Progenitor cell of endocrine pancreas (in vitro differentiated cells): ENCODE measurements around the gene GPR42. TPM values are rescaled to one million over a fixed set of nuclear protein-coding genes. Genes with fewer than 3 reads are reported as not detected.
A peak's percentile ranks its signal among the peaks of the same experiment; 100 is the strongest.

Source experiments
- DNase-seq: peaks from one replicate; pipeline ENCODE4 v3.0.0; 2021; ENCODE audit warnings: low spot score; ENCODE audit not compliant: unreplicated experiment
- H3K27ac Mint-ChIP-seq: 2 replicates; pipeline ENCODE4 v1.8.0; 2021; ENCODE audit warnings: mild to moderate bottlenecking, moderate library complexity, mixed read lengths
- H3K27me3 Mint-ChIP-seq: 2 replicates; pipeline ENCODE4 v1.8.0; 2021; ENCODE audit warnings: mixed read lengths
- H3K36me3 Mint-ChIP-seq: 2 replicates; pipeline ENCODE4 v1.8.0; 2022; ENCODE audit warnings: mixed read lengths; ENCODE audit not compliant: insufficient read depth
- H3K4me1 Mint-ChIP-seq: 2 replicates; pipeline ENCODE4 v1.8.0; 2021; ENCODE audit warnings: low read depth, mixed read lengths
- H3K4me3 Mint-ChIP-seq: 2 replicates; pipeline ENCODE4 v1.8.0; 2021; ENCODE audit warnings: low read depth, mild to moderate bottlenecking, moderate library complexity, mixed read lengths
- H3K9me3 Mint-ChIP-seq: 2 replicates; pipeline ENCODE4 v1.8.0; 2021; ENCODE audit warnings: low read depth, mixed read lengths
- total RNA-seq: library from RNA; stranded (reverse); gene quantifications from 2 replicates; pipeline ENCODE4 v1.2.1, GENCODE V29; 2021
- TF ChIP-seq, protein P1 (sequence below): fragments of 200-600 bp; sonication (generic); IDR thresholded peaks from one replicate; pipeline ENCODE4 v1.5.0; 2021; ENCODE audit warnings: antibody characterized with exemption, mild to moderate bottlenecking; ENCODE audit not compliant: unreplicated experiment

The GPR42 gene
- total RNA-seq, 1 donor from 2014 or later = not detected

DNA sequence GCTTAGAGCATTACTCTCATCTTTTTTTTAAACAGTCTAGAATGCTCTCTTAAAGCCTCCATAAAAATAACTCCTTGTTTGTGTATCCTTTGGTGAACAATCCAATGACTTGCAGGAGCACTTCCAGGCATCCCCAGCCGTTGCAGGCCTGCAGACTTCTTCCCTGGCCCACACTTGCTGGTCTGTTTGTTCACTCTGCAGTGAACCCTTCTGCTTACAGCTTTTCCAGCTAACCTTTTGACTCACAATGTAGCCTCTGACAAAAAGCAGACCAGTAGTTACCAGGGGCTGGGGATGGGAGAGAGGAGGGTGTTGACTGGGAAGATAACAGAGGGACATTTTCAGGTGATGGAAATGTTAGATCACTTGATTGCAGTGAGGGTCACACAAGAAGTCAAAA is 9.1 kb downstream of the GPR42 start:
- H3K4me1 Mint-ChIP-seq = peaks cover 14% of the 10 kb centered on the region
- H3K27me3 Mint-ChIP-seq = no peaks in the 10 kb centered on the region
- H3K27ac Mint-ChIP-seq = peak overlapping the region; percentile 67
- peaks cover 2% of the 10 kb centered on the region for H3K36me3 Mint-ChIP-seq
- no peak overlapping the region for H3K4me3 Mint-ChIP-seq
- TF ChIP-seq, protein P1, sequence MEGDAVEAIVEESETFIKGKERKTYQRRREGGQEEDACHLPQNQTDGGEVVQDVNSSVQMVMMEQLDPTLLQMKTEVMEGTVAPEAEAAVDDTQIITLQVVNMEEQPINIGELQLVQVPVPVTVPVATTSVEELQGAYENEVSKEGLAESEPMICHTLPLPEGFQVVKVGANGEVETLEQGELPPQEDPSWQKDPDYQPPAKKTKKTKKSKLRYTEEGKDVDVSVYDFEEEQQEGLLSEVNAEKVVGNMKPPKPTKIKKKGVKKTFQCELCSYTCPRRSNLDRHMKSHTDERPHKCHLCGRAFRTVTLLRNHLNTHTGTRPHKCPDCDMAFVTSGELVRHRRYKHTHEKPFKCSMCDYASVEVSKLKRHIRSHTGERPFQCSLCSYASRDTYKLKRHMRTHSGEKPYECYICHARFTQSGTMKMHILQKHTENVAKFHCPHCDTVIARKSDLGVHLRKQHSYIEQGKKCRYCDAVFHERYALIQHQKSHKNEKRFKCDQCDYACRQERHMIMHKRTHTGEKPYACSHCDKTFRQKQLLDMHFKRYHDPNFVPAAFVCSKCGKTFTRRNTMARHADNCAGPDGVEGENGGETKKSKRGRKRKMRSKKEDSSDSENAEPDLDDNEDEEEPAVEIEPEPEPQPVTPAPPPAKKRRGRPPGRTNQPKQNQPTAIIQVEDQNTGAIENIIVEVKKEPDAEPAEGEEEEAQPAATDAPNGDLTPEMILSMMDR = no peak
- DNase-seq = no peak
- H3K9me3 Mint-ChIP-seq = peaks cover 3% of the 10 kb centered on the region

DNA sequence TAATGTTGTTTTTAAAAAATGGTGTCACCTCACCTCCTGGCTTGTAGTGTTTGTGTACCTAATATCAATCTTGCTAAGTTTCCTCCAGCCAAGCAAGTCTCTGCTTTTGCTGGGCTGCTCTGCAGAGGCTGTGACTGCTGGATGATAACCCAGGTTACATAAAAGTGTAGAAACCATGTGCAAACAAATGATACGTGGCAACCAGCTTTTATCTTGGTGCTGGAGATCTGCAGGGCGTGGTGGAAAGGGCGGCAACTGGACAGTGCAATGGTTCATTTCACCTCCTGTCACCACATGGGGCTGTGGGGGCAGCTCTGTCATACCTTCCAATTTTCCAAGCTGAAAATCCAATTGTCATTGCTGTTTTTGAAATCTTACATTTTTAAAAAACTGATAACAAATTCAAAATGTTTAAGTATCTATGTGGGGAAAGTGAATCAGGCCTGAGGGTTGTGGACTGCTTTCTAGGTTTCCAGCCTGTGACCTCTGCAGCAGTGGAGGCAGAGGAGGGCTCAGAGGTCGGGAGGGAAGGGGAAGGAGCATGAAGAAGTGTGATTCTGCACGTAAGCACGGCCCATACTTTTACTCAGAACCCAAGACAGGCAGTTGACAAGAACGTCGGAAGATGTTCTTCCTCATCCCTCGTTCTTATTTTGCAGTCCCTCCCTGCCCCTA is 9.7 kb downstream of the GPR42 start:
- peaks cover 14% of the 10 kb centered on the region for H3K4me1 Mint-ChIP-seq
- DNase-seq = no peak

DNA sequence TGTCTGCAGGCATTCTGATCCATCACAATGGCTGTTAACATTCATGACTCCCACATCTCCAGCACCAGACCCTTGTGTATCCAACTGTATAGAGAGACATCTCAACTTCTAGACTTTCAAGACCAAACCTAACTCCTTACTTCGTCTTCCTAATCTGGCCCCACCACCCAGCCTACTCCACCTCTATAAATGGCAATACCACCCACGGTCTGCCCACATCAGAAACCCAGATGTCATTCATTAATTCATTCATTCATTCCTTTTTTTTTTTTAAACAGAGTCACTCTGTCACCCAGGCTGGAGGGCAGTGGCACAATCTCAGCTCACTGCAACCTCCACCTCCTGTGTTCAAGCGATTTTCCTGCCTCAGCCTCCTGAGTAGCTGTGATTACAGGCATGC is 10.4 kb downstream of the GPR42 start:
- no peak for DNase-seq
- TF ChIP-seq, protein P1 = no peak
- H3K4me1 Mint-ChIP-seq = peaks cover 14% of the 10 kb centered on the region
- H3K27ac Mint-ChIP-seq = no peak overlapping the region
- peaks cover 2% of the 10 kb centered on the region for H3K36me3 Mint-ChIP-seq
- no peaks in the 10 kb centered on the region for H3K27me3 Mint-ChIP-seq
- H3K9me3 Mint-ChIP-seq = peaks cover 3% of the 10 kb centered on the region
- H3K4me3 Mint-ChIP-seq = no peak overlapping the region

More for the DNA sequence above, 9.7 kb downstream of the GPR42 start:
- peaks cover 3% of the 10 kb centered on the region for H3K9me3 Mint-ChIP-seq
- H3K36me3 Mint-ChIP-seq = peaks cover 2% of the 10 kb centered on the region
- no peak overlapping the region for H3K4me3 Mint-ChIP-seq
- TF ChIP-seq, protein P1 = no peak
- peak overlapping the region; percentile 67 for H3K27ac Mint-ChIP-seq
- H3K27me3 Mint-ChIP-seq = no peaks in the 10 kb centered on the region

DNA sequence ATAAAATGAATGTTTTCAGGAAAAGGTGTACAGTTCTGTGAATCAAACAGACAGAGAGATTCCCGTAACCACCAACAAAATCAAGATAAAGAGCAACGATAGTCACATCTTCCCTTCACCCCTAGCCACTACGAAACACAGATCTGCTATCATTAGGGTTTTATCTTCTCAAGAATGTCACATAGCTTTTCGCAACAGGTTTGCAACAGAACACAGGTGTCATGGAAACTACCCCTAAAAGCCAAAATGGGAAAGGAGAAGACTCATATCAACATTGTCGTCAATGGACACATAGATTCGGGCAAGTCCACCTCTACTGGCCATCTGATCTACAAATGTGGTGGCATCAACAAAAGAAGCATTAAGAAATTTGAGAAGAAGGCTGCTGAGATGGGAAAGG is 11.1 kb downstream of the GPR42 start:
- H3K36me3 Mint-ChIP-seq = peaks cover 4% of the 10 kb centered on the region
- H3K9me3 Mint-ChIP-seq = peaks cover 8% of the 10 kb centered on the region
- H3K27ac Mint-ChIP-seq = no peak overlapping the region
- no peaks in the 10 kb centered on the region for H3K27me3 Mint-ChIP-seq
- no peak overlapping the region for H3K4me3 Mint-ChIP-seq
- TF ChIP-seq, protein P1 = no peak
- peaks cover 14% of the 10 kb centered on the region for H3K4me1 Mint-ChIP-seq
- no peak for DNase-seq

DNA sequence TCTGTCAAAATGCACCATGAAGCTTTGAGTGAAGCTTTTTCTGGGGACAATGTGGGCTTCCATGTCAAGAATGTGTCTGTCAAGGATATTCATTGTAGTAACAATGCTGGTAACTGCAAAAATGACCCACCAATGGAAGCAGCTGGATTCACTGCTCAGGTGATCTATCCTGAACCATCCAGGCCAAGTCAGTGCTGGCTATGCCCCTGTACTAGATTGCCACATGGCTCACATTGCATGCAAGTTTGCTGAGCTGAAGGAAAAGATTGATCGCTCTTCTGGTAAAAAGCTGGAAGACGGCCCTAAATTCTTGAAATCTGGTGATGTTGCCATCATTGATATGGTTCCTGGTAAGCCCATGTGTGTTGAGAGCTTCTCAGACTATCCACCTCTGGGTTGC is 12.7 kb downstream of the GPR42 start:
- peaks cover 12% of the 10 kb centered on the region for H3K9me3 Mint-ChIP-seq
- peaks cover 14% of the 10 kb centered on the region for H3K4me1 Mint-ChIP-seq
- TF ChIP-seq, protein P1 = no peak
- H3K27me3 Mint-ChIP-seq = no peaks in the 10 kb centered on the region
- DNase-seq = no peak
- no peak overlapping the region for H3K4me3 Mint-ChIP-seq
- no peak overlapping the region for H3K27ac Mint-ChIP-seq
- peaks cover 4% of the 10 kb centered on the region for H3K36me3 Mint-ChIP-seq
